Neuronal stem cell (in vitro differentiated cells): ENCODE data around the gene CNPY4.

ENCODE experiments used
- DNase-seq: peaks from one replicate; pipeline ENCODE4 v3.0.0-alpha.2; 2013; ENCODE audit warnings: low spot score
- H2AFZ ChIP-seq: one replicate; pipeline ENCODE4 v1.6.1; 2013; ENCODE audit warnings: mild to moderate bottlenecking, low read length, inconsistent platforms
- H2AK5ac ChIP-seq: 2 replicates; pipeline ENCODE4 v1.6.1; 2013; ENCODE audit warnings: low read depth, mild to moderate bottlenecking, inconsistent platforms, low read length, moderate library complexity, mixed read lengths
- H2BK120ac ChIP-seq: 2 replicates; pipeline ENCODE4 v1.6.1; 2013; ENCODE audit warnings: low read depth, mild to moderate bottlenecking, inconsistent platforms, low read length, moderate library complexity, mixed read lengths
- H2BK12ac ChIP-seq: one replicate; pipeline ENCODE4 v1.6.1; 2013; ENCODE audit warnings: low read length, inconsistent platforms
- H2BK15ac ChIP-seq: 2 replicates; pipeline ENCODE4 v1.6.1; 2013; ENCODE audit warnings: mild to moderate bottlenecking, low read length, inconsistent platforms, mixed read lengths
- H2BK5ac ChIP-seq: one replicate; pipeline ENCODE4 v1.6.1; 2013; ENCODE audit warnings: inconsistent platforms, mild to moderate bottlenecking, low read length, moderate library complexity
- H3K14ac ChIP-seq: one replicate; pipeline ENCODE4 v1.6.1; 2013; ENCODE audit warnings: low read length, inconsistent platforms
- H3K18ac ChIP-seq: 2 replicates; pipeline ENCODE4 v1.6.1; 2013; ENCODE audit warnings: low read length, inconsistent platforms
- H3K23ac ChIP-seq: 2 replicates; pipeline ENCODE4 v1.6.1; 2013; ENCODE audit warnings: low read depth, mild to moderate bottlenecking, mixed read lengths, low read length, inconsistent platforms; ENCODE audit not compliant: poor library complexity
- H3K27ac ChIP-seq: replicated peaks from 3 replicates; pipeline ENCODE4 v1.5.1; 2013; ENCODE audit warnings: low read length, inconsistent platforms
- H3K27me3 ChIP-seq, 3 experiments: 2 replicates each; pipeline ENCODE4 v1.6.1; 2013; ENCODE audit warnings: low read length in 3 of 3, mild to moderate bottlenecking in 2 of 3, inconsistent platforms in 1 of 3, low read depth in 1 of 3, mixed read lengths in 1 of 3, moderate library complexity in 1 of 3; ENCODE audit not compliant: control insufficient read depth in 3 of 3, insufficient read depth in 3 of 3
- H3K36me3 ChIP-seq, 2 donors: replicated peaks in 1 of 2; 2 replicates each; pipeline ENCODE4 v1.6.1; 2013; ENCODE audit warnings: low read length in 2 of 2; ENCODE audit not compliant: control insufficient read depth in 2 of 2, insufficient read depth in 2 of 2
- H3K4ac ChIP-seq: 2 replicates; pipeline ENCODE4 v1.6.1; 2013; ENCODE audit warnings: inconsistent platforms, mild to moderate bottlenecking, low read length, moderate library complexity
- H3K4me1 ChIP-seq, 2 donors: 1 replicate in 1 of 2; 2 replicates in 1 of 2; pipeline ENCODE4 v1.6.1; 2013; ENCODE audit warnings: low read length in 2 of 2, low read depth in 1 of 2; ENCODE audit not compliant: control insufficient read depth in 2 of 2, insufficient read depth in 1 of 2
- H3K4me2 ChIP-seq: one replicate; pipeline ENCODE4 v1.6.1; 2013; ENCODE audit warnings: mild to moderate bottlenecking, low read length, inconsistent platforms; ENCODE audit not compliant: insufficient read depth, poor library complexity, severe bottlenecking
- H3K4me3 ChIP-seq, 2 donors: 2 replicates each; pipeline ENCODE4 v1.5.1; 2013; ENCODE audit warnings: low read length in 2 of 2, mild to moderate bottlenecking in 2 of 2, inconsistent platforms in 1 of 2, moderate library complexity in 1 of 2
- H3K79me1 ChIP-seq: one replicate; pipeline ENCODE4 v1.6.1; 2013; ENCODE audit warnings: low read depth, mild to moderate bottlenecking, inconsistent platforms, low read length, moderate library complexity
- H3K9ac ChIP-seq: one replicate; pipeline ENCODE4 v1.6.1; 2013; ENCODE audit warnings: mild to moderate bottlenecking, low read depth, low read length, inconsistent platforms; ENCODE audit not compliant: poor library complexity
- H3K9me3 ChIP-seq, 2 donors: replicated peaks in 1 of 2; 2 replicates each; pipeline versions ENCODE3 to v1.6.1; 2013; ENCODE audit warnings: low read length in 2 of 2, mild to moderate bottlenecking in 2 of 2, inconsistent platforms in 1 of 2, low read depth in 1 of 2, mixed read lengths in 1 of 2, moderate library complexity in 1 of 2; ENCODE audit not compliant: control insufficient read depth in 2 of 2, insufficient read depth in 1 of 2
- H4K8ac ChIP-seq: one replicate; pipeline ENCODE4 v1.6.1; 2013; ENCODE audit warnings: low read depth, mild to moderate bottlenecking, inconsistent platforms, low read length, moderate library complexity
- H4K91ac ChIP-seq: one replicate; pipeline ENCODE4 v1.6.1; 2013; ENCODE audit warnings: low read length, low read depth, mild to moderate bottlenecking, inconsistent platforms; ENCODE audit not compliant: poor library complexity
- WGBS, 2 donors: extraction: QIAGEN DNeasy Blood & Tissue Kit; methylation state at CpG; one replicate each; pipeline ENCODE4 v1.1.7; 2013; ENCODE audit warnings: missing lambda C conversion rate in 2 of 2, mixed read lengths in 1 of 2; ENCODE audit not compliant: insufficient read length in 2 of 2, insufficient replicate concordance in 1 of 2; ENCODE audit errors: extremely low coverage in 2 of 2; 5-methylcytosine and 5-hydroxymethylcytosine counted together

Gene CNPY4

GRCh38 chr7:100132126-100132525 lies 12.7 kb downstream of the CNPY4 start:
- peaks cover 0 to 15% (median 0%) of the 10 kb centered on the region in 3 experiments for H3K27me3 ChIP-seq
- H2BK120ac ChIP-seq, result no peak overlapping the region
- H3K79me1 ChIP-seq, result no peaks in the 10 kb centered on the region
- no peak overlapping the region for H3K9ac ChIP-seq
- no peak overlapping the region for H4K8ac ChIP-seq
- no peak overlapping the region for H2BK12ac ChIP-seq
- no peak overlapping the region for H2BK15ac ChIP-seq
- H3K4me1 ChIP-seq, result peaks cover 3 to 5% of the 10 kb centered on the region in 2 donors
- H3K23ac ChIP-seq, result no peak overlapping the region
- no peak overlapping the region for H3K4me2 ChIP-seq
- no CpG with 5 or more reads among the region's 7 CpGs for WGBS, 2 donors
- no peak overlapping the region for H3K4me3 ChIP-seq
- no peaks in the 10 kb centered on the region for H3K36me3 ChIP-seq
- peak overlapping the region; percentile 21 for H2AFZ ChIP-seq
- no peak overlapping the region for H3K18ac ChIP-seq
- no peak for DNase-seq
- no peak overlapping the region for H2BK5ac ChIP-seq
- H3K27ac ChIP-seq, result no peak overlapping the region
- no peak overlapping the region for H4K91ac ChIP-seq
- no peak overlapping the region for H3K14ac ChIP-seq
- no peak overlapping the region for H2AK5ac ChIP-seq
- H3K9me3 ChIP-seq, result no peaks in the 10 kb centered on the region
- H3K4ac ChIP-seq, result no peak overlapping the region

GRCh38 chr7:100132697-100133151 lies 13.3 kb downstream of the CNPY4 start:
- Histone ChIP-seq H3K9me3 (no peaks in the 10 kb centered on the region), H3K9ac (no peak overlapping the region), H3K27me3 (peaks cover 0 to 13% (median 0%) of the 10 kb centered on the region in 3 experiments), H2AFZ (peak overlapping the region; percentile 68), H3K4me3 (no peak overlapping the region), H3K4me2 (no peak overlapping the region), H2BK12ac (no peak overlapping the region), H3K14ac (no peak overlapping the region), H3K23ac (no peak overlapping the region), H3K79me1 (no peaks in the 10 kb centered on the region), H3K36me3 (no peaks in the 10 kb centered on the region), H2BK120ac (no peak overlapping the region), H4K8ac (no peak overlapping the region), H2BK5ac (no peak overlapping the region), H2AK5ac (no peak overlapping the region), H3K4ac (no peak overlapping the region), H4K91ac (no peak overlapping the region), H3K27ac (no peak overlapping the region), H3K18ac (no peak overlapping the region), H2BK15ac (no peak overlapping the region), H3K4me1 (peaks cover 2 to 5% of the 10 kb centered on the region in 2 donors)
- DNase-seq, result no peak
- no CpG with 5 or more reads among the region's 3 CpGs for WGBS, 2 donors

- no peak for DNase-seq
- no peaks in the 10 kb centered on the region for H3K9me3 ChIP-seq
- peak overlapping the region; percentile 38 for H3K14ac ChIP-seq
- no peak overlapping the region for H3K9ac ChIP-seq
- no peak overlapping the region for H3K27ac ChIP-seq
- no peak overlapping the region for H3K23ac ChIP-seq
- H3K36me3 ChIP-seq, result peaks cover 0 to 1% of the 10 kb centered on the region in 2 donors
- H2BK120ac ChIP-seq, result no peak overlapping the region
- no peak overlapping the region for H2BK5ac ChIP-seq
- H3K18ac ChIP-seq, result no peak overlapping the region
- no peak overlapping the region for H3K4ac ChIP-seq
- H2AK5ac ChIP-seq, result no peak overlapping the region
- no peak overlapping the region for H2AFZ ChIP-seq
- no peak overlapping the region for H4K91ac ChIP-seq
- no peaks in the 10 kb centered on the region for H3K4me1 ChIP-seq
- WGBS, 2 donors, result no CpG with 5 or more reads among the region's 13 CpGs
- H3K79me1 ChIP-seq, result no peaks in the 10 kb centered on the region
- no peak overlapping the region for H2BK12ac ChIP-seq
- H3K4me2 ChIP-seq, result no peak overlapping the region
- H3K27me3 ChIP-seq, result no peaks in the 10 kb centered on the region
- H2BK15ac ChIP-seq, result no peak overlapping the region
- no peak overlapping the region for H3K4me3 ChIP-seq
- H4K8ac ChIP-seq, result no peak overlapping the region
These were observed 18.7 kb downstream of the CNPY4 start for GRCh38 chr7:100137851-100138760.

GRCh38 chr7:100141555-100141949 lies 22.1 kb downstream of the CNPY4 start:
- H2AFZ ChIP-seq, result no peak overlapping the region
- H3K36me3 ChIP-seq, result peaks cover 0 to 1% of the 10 kb centered on the region in 2 donors
- H2BK5ac ChIP-seq, result no peak overlapping the region
- H3K79me1 ChIP-seq, result no peaks in the 10 kb centered on the region
- H3K4me1 ChIP-seq, result no peaks in the 10 kb centered on the region
- no peaks in the 10 kb centered on the region for H3K27me3 ChIP-seq
- H3K4me2 ChIP-seq, result no peak overlapping the region
- H4K91ac ChIP-seq, result no peak overlapping the region
- H3K4ac ChIP-seq, result no peak overlapping the region
- H3K9ac ChIP-seq, result no peak overlapping the region
- no peak for DNase-seq
- no peak overlapping the region for H4K8ac ChIP-seq
- H2BK15ac ChIP-seq, result no peak overlapping the region
- no peak overlapping the region for H2AK5ac ChIP-seq
- H2BK120ac ChIP-seq, result no peak overlapping the region
- H3K18ac ChIP-seq, result no peak overlapping the region
- no CpG with 5 or more reads among the region's 3 CpGs for WGBS, 2 donors
- no peak overlapping the region for H2BK12ac ChIP-seq
- no peaks in the 10 kb centered on the region for H3K9me3 ChIP-seq
- H3K14ac ChIP-seq, result no peak overlapping the region
- H3K4me3 ChIP-seq, result no peak overlapping the region
- H3K23ac ChIP-seq, result no peak overlapping the region
- H3K27ac ChIP-seq, result no peak overlapping the region
